Measurements from ENCODE around the gene TMEM131. TPM values are rescaled to one million over a fixed set of nuclear protein-coding genes. Genes with fewer than 3 reads are reported as not detected.

TMEM131 gene
- total RNA-seq, 3 donors from 2014 or later = 58.3 to 110 (median 67.7) TPM

DNA sequence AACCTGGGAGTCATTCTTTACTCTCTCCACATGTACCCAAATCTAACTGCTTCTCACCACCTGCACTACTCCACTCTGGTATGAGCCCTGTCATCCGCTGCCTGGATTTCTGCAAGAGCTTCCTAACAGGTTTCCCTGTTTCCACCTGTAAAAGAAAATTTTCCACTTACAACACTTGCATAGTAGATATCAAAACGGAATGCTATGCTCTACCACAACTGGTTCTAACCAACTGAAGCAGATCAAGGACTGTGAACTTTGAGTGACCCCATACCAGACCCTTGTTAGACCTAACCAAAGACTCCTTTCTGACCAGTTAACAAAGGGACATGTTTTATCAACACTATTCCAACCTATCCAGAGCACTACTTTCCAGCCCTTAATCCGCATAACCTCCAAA lies 3.8 kb upstream of the TMEM131 start:
- no peak overlapping the region for H3K4me3 ChIP-seq
- DNase-seq = no peak
- intact Hi-C loops (cut with DNase I, micrococcal nuclease) = no loop called here
- TF ChIP-seq, protein P1, sequence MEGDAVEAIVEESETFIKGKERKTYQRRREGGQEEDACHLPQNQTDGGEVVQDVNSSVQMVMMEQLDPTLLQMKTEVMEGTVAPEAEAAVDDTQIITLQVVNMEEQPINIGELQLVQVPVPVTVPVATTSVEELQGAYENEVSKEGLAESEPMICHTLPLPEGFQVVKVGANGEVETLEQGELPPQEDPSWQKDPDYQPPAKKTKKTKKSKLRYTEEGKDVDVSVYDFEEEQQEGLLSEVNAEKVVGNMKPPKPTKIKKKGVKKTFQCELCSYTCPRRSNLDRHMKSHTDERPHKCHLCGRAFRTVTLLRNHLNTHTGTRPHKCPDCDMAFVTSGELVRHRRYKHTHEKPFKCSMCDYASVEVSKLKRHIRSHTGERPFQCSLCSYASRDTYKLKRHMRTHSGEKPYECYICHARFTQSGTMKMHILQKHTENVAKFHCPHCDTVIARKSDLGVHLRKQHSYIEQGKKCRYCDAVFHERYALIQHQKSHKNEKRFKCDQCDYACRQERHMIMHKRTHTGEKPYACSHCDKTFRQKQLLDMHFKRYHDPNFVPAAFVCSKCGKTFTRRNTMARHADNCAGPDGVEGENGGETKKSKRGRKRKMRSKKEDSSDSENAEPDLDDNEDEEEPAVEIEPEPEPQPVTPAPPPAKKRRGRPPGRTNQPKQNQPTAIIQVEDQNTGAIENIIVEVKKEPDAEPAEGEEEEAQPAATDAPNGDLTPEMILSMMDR (IDR thresholded peaks at IDR 0.05) = no peak
- no peak for ATAC-seq
- H3K9me3 ChIP-seq = no peaks in the 10 kb centered on the region
- no peaks in the 10 kb centered on the region for H3K36me3 ChIP-seq (ENCODE audit: low read depth)
- H3K4me1 ChIP-seq (ENCODE audit: low read depth) = peaks cover 2% of the 10 kb centered on the region

DNA sequence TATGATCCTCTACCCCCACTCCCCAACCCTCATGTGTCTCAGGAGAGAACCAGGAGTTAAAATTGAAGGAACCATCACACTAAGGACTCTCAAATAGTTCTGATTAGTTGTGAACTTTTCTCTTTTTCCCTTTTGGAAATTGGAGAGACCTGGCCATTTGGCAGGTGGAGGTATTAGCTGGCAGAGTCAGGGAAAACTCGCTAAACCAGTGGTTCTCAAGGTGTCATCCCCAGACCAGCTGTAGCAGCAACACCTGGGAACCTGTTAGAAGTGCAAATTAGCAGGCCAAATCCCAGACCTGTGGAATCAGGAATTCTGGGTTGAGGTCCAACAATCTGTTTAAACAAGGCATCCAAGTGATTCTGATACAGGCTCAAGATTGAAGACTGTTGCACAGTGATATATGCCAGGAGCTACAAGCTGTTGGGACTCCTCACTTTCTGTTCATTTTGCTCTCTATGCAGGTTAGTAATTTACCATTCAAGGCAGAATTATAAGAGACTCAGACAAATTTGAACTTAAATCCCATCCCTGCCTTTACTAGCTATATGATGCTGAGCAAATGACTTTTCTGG lies 2.8 kb upstream of the TMEM131 start:
- ATAC-seq = no peak
- H3K4me1 ChIP-seq (ENCODE audit: low read depth) = peaks cover 8% of the 10 kb centered on the region
- H3K36me3 ChIP-seq (ENCODE audit: low read depth) = no peaks in the 10 kb centered on the region
- no peak overlapping the region for H3K4me3 ChIP-seq
- no peak for DNase-seq
- intact Hi-C loops (cut with DNase I, micrococcal nuclease) = no loop called here
- TF ChIP-seq, protein P1 (IDR thresholded peaks at IDR 0.05) = no peak
- no peaks in the 10 kb centered on the region for H3K9me3 ChIP-seq

- no peak overlapping the region for H3K4me3 ChIP-seq
- DNase-seq (no peak), ATAC-seq (no peak)
- H3K9me3 ChIP-seq = no peaks in the 10 kb centered on the region
- no peaks in the 10 kb centered on the region for H3K36me3 ChIP-seq (ENCODE audit: low read depth)
- intact Hi-C loops (cut with DNase I, micrococcal nuclease) = no loop called here
- H3K4me1 ChIP-seq (ENCODE audit: low read depth) = peaks cover 12% of the 10 kb centered on the region
- TF ChIP-seq, protein P1 (IDR thresholded peaks at IDR 0.05) = no peak
These were observed 2.1 kb upstream of the TMEM131 start for GRCh38 chr2:97997784-97998392.

DNA sequence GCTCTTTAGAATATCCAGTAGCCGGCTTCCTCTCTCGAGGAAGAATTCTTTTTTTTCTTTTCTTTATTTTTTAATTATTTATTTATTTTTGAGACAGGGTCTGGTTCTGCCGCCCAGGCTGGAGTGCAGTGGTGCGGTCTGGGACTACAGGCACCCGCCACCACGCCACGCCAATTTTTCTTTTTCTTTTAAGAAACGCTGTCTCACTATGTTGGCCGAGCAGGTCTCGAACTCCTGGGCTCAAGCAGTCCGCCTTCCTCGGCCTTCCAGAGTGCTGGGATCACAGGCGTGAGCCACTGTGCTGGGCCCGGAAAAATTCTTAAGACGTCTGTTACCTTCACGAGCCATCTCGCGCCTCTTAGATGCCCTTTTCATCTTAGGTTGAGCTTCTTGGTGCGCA lies 931 bp upstream of the TMEM131 start:
- peaks cover 19% of the 10 kb centered on the region for H3K4me1 ChIP-seq (ENCODE audit: low read depth)
- TF ChIP-seq, protein P1 (IDR thresholded peaks at IDR 0.05) = no peak
- peak overlapping the region; percentile 94 for H3K4me3 ChIP-seq
- H3K36me3 ChIP-seq (ENCODE audit: low read depth) = no peaks in the 10 kb centered on the region
- intact Hi-C loops (cut with DNase I, micrococcal nuclease) = no loop called here
- peak in 2 of 3 donors; percentile 38 to 61 for DNase-seq
- no peak for ATAC-seq
- H3K9me3 ChIP-seq = no peaks in the 10 kb centered on the region

GRCh38 chr2:97995026-97995733 lies 568 bp downstream of the TMEM131 start:
- Histone ChIP-seq H3K36me3 (ENCODE audit: low read depth) (no peaks in the 10 kb centered on the region), H3K4me3 (peak overlapping the region; percentile 94), H3K4me1 (ENCODE audit: low read depth) (peaks cover 33% of the 10 kb centered on the region), H3K9me3 (no peaks in the 10 kb centered on the region)
- TF ChIP-seq, protein P1 (IDR thresholded peaks at IDR 0.05) = no peak
- peak; percentile 63 for ATAC-seq
- intact Hi-C loops (cut with DNase I, micrococcal nuclease) = no loop called here
- peak; percentile 60 to 78 (median 75) for DNase-seq
